ENCODE data around the gene SFXN2.

GRCh38 chr10:102712843-102713538 lies 1.4 kb upstream of the SFXN2 start:
- TF ChIP-seq CTCF (IDR thresholded peaks at IDR 0.05 in 4 of 5, conservative IDR thresholded peaks at IDR 0.05 in 1 of 5) (no peak), POLR2A (IDR thresholded peaks at IDR 0.05) (no peak)

All from gastrocnemius medialis (tissue), 4 donors.